PC-9 (cell line): ENCODE results near the gene SLC6A19.

Source experiments
- CTCF ChIP-seq: fragments of 200-600 bp; sonication (generic); conservative IDR thresholded peaks from 2 replicates; pipeline ENCODE4 v1.6.1; 2017; ENCODE audit warnings: mixed run types, antibody characterized with exemption, mild to moderate bottlenecking, moderate library complexity
- EZH2 ChIP-seq: fragments of 200-600 bp; sonication (generic); IDR thresholded peaks from 2 replicates; pipeline ENCODE4 v1.8.0; 2017; ENCODE audit warnings: antibody characterized with exemption, low read depth

- no peak for TF ChIP-seq CTCF
- TF ChIP-seq EZH2: no peak
These were observed 66.7 kb downstream of the SLC6A19 start for GRCh38 chr5:1268056-1268455.
